H1 (cell line): ENCODE measurements around the gene MITF. TPM values are rescaled to one million over a fixed set of nuclear protein-coding genes. Genes with fewer than 3 reads are reported as not detected.
"Not testable (repeated sequence)": the region's sequence is repeated elsewhere in the genome, so short reads cannot be mapped to it uniquely, and the experiment has no call there.

Experiments used
- CTCF ChIA-PET: fragments of 300-600 bp; sonication (Branson Sonifier 250); formaldehyde crosslinking; loops from one replicate; lab custom pipeline; 2021; ENCODE audit not compliant: partially characterized antibody; lab: Charles Lee
- POLR2A ChIA-PET: fragments of 300-600 bp; sonication (Branson Sonifier 250); formaldehyde crosslinking; loops from one replicate; lab custom pipeline; 2021; ENCODE audit warnings: inconsistent platforms; ENCODE audit not compliant: partially characterized antibody; lab: Charles Lee
- DNase-seq, 2 experiments: peaks; one replicate each; pipeline versions ENCODE4 v3.0.0 to v3.0.0-alpha.2; 2010 to 2022; ENCODE audit warnings: low spot score in 2 of 2, low read depth in 1 of 2, mixed read lengths in 1 of 2
- FAIRE-seq: peaks from 2 replicates; lab custom pipeline; 2011; peaks lifted over from hg19 to GRCh38; lab: Jason Lieb, UNC
- H2AFZ ChIP-seq: 2 replicates; pipeline ENCODE4 v1.8.1; 2012; ENCODE audit warnings: low read length, inconsistent platforms
- H2AK5ac ChIP-seq: 2 replicates; pipeline ENCODE4 v1.6.1; 2013; ENCODE audit warnings: low read depth, low read length
- H2BK120ac ChIP-seq: replicated peaks from 2 replicates; pipeline ENCODE3; 2013; ENCODE audit warnings: low read depth, low read length, inconsistent platforms
- H2BK12ac ChIP-seq: 2 replicates; pipeline ENCODE4 v1.6.1; 2013; ENCODE audit warnings: low read depth, low read length
- H2BK15ac ChIP-seq: 2 replicates; pipeline ENCODE4 v1.6.1; 2013; ENCODE audit warnings: low read length
- H2BK20ac ChIP-seq: 2 replicates; pipeline ENCODE4 v1.6.1; 2013; ENCODE audit warnings: low read length
- H2BK5ac ChIP-seq: 2 replicates; pipeline ENCODE4 v1.6.1; 2013; ENCODE audit warnings: low read depth, low read length
- H3K14ac ChIP-seq: 2 replicates; pipeline ENCODE4 v1.6.1; 2013; ENCODE audit warnings: inconsistent platforms; ENCODE audit not compliant: insufficient read length
- H3K18ac ChIP-seq: 2 replicates; pipeline ENCODE4 v1.6.1; 2013; ENCODE audit warnings: low read length; ENCODE audit errors: extremely low read depth
- H3K23ac ChIP-seq: 2 replicates; pipeline ENCODE4 v1.6.1; 2013; ENCODE audit warnings: inconsistent platforms; ENCODE audit not compliant: insufficient read length
- H3K23me2 ChIP-seq: 2 replicates; pipeline ENCODE4 v1.6.1; 2013; ENCODE audit warnings: low read depth, low read length
- H3K27ac ChIP-seq: 2 replicates; pipeline ENCODE4 v1.6.1; 2011; ENCODE audit warnings: low read depth, low read length, inconsistent platforms
- H3K27me3 ChIP-seq, 4 experiments: replicated peaks in 1 of 4; 1 replicate in 1 of 4; 2 replicates in 3 of 4; pipeline versions ENCODE4 v1.6.1 to v1.8.1; 2011 to 2013; ENCODE audit warnings: low read length in 3 of 4, mild to moderate bottlenecking in 3 of 4, inconsistent platforms in 2 of 4, mixed read lengths in 2 of 4, moderate library complexity in 1 of 4; ENCODE audit not compliant: control insufficient read depth in 3 of 4, insufficient read depth in 3 of 4; ENCODE audit errors: extremely low read depth in 1 of 4
- H3K36me3 ChIP-seq, 4 experiments: 2 replicates each; pipeline versions ENCODE4 v1.6.1 to v1.8.1; 2011 to 2013; ENCODE audit warnings: mild to moderate bottlenecking in 4 of 4, low read length in 3 of 4, moderate library complexity in 2 of 4, control low read depth in 1 of 4, inconsistent platforms in 1 of 4; ENCODE audit not compliant: insufficient read depth in 4 of 4, control insufficient read depth in 2 of 4
- H3K4ac ChIP-seq: replicated peaks from 2 replicates; pipeline ENCODE3; 2013; ENCODE audit warnings: low read length, low read depth, mixed read lengths, inconsistent platforms; ENCODE audit not compliant: insufficient read length
- H3K4me1 ChIP-seq, 4 experiments: replicated peaks in 1 of 4; 1 replicate in 1 of 4; 2 replicates in 3 of 4; pipeline versions ENCODE4 v1.6.1 to v1.8.1; 2011 to 2013; ENCODE audit warnings: low read length in 3 of 4, inconsistent platforms in 2 of 4, mixed read lengths in 1 of 4; ENCODE audit not compliant: insufficient read depth in 4 of 4, control insufficient read depth in 3 of 4
- H3K4me2 ChIP-seq, 2 experiments: 2 replicates each; pipeline versions ENCODE4 v1.6.1 to v1.8.1; 2011 to 2013; ENCODE audit warnings: low read depth in 2 of 2, low read length in 2 of 2, control low read depth in 1 of 2, inconsistent platforms in 1 of 2, mild to moderate bottlenecking in 1 of 2; ENCODE audit not compliant: insufficient read depth in 1 of 2
- H3K4me3 ChIP-seq, 4 experiments: fragments of 200-600, 300-600 bp in 1 of 4; sonication (generic), shearing (Covaris generic), sonication (Bioruptor Twin) in 1 of 4; 2 replicates each; pipeline versions ENCODE4 v1.5.1 to v1.8.1; 2011 to 2016; ENCODE audit warnings: low read length in 4 of 4, low read depth in 3 of 4, control low read depth in 2 of 4, inconsistent platforms in 2 of 4, mild to moderate bottlenecking in 2 of 4, mixed read lengths in 1 of 4, moderate library complexity in 1 of 4; ENCODE audit not compliant: insufficient read depth in 2 of 4; ENCODE audit errors: extremely low read depth in 1 of 4
- H3K56ac ChIP-seq: replicated peaks from 2 replicates; pipeline ENCODE3; 2013; ENCODE audit warnings: low read depth, mild to moderate bottlenecking, mixed read lengths, low read length, inconsistent platforms; ENCODE audit not compliant: insufficient read length
- H3K79me1 ChIP-seq: 2 replicates; pipeline ENCODE4 v1.6.1; 2013; ENCODE audit warnings: low read depth, low read length, control low read depth
- H3K79me2 ChIP-seq, 2 experiments: 2 replicates each; pipeline versions ENCODE4 v1.6.1 to v1.8.1; 2012 to 2013; ENCODE audit warnings: low read length in 2 of 2, mild to moderate bottlenecking in 2 of 2, inconsistent platforms in 1 of 2; ENCODE audit not compliant: insufficient read depth in 2 of 2, control insufficient read depth in 1 of 2
- H3K9ac ChIP-seq, 4 experiments: replicated peaks in 1 of 4; 1 replicate in 1 of 4; 2 replicates in 3 of 4; pipeline versions ENCODE4 v1.6.1 to v1.8.1; 2011 to 2013; ENCODE audit warnings: low read depth in 3 of 4, low read length in 3 of 4, control low read depth in 2 of 4, mild to moderate bottlenecking in 2 of 4, moderate library complexity in 2 of 4, inconsistent platforms in 1 of 4; ENCODE audit errors: extremely low read depth in 1 of 4
- H3K9me3 ChIP-seq, 2 experiments: 2 replicates each; pipeline versions ENCODE4 v1.6.1 to v1.8.1; 2012 to 2013; ENCODE audit warnings: mild to moderate bottlenecking in 2 of 2, moderate library complexity in 2 of 2, control low read depth in 1 of 2, inconsistent platforms in 1 of 2, low read depth in 1 of 2, low read length in 1 of 2, mixed read lengths in 1 of 2; ENCODE audit not compliant: insufficient read depth in 2 of 2
- H4K20me1 ChIP-seq, 2 experiments: replicated peaks in 1 of 2; 2 replicates each; pipeline versions ENCODE3 to v1.8.1; 2011 to 2013; ENCODE audit warnings: inconsistent platforms in 2 of 2, low read length in 2 of 2, mild to moderate bottlenecking in 1 of 2; ENCODE audit not compliant: insufficient read depth in 2 of 2, control insufficient read depth in 1 of 2
- H4K5ac ChIP-seq: 2 replicates; pipeline ENCODE4 v1.6.1; 2013; ENCODE audit warnings: low read length, low read depth, mixed read lengths, inconsistent platforms; ENCODE audit not compliant: insufficient read length
- H4K8ac ChIP-seq: 2 replicates; pipeline ENCODE4 v1.8.0; 2013; ENCODE audit warnings: mild to moderate bottlenecking, moderate library complexity, low read length, inconsistent platforms; ENCODE audit not compliant: insufficient read depth; ENCODE audit errors: extremely low read depth
- H4K91ac ChIP-seq: replicated peaks from 2 replicates; pipeline ENCODE3; 2013; ENCODE audit warnings: low read length, mixed read lengths, inconsistent platforms; ENCODE audit not compliant: insufficient read length
- BCL11A ChIP-seq, 2 experiments: IDR thresholded peaks; one replicate each; pipeline ENCODE4 v1.6.1; 2011; ENCODE audit warnings: low read depth in 2 of 2, low read length in 2 of 2, mild to moderate bottlenecking in 2 of 2
- polyA plus RNA-seq, 7 experiments: library from polyadenylated mRNA; depleted of rRNA in 3 of 7; stranded (reverse) in 5 of 7; unstranded in 2 of 7; fragments of >200 nt in 5 of 7; fragments of 200-250 nt in 2 of 7; gene quantifications; 1 replicate in 5 of 7; 2 replicates in 1 of 7; 4 replicates in 1 of 7; pipeline versions ENCODE4 v1.2.1 to v1.2.3, GENCODE V29; 2011 to 2013; ENCODE audit warnings: missing spikeins in 2 of 7, mixed read lengths in 2 of 7
- total RNA-seq: library from RNA; stranded (reverse); fragmentation: NEBNext Ultra II Directional; extraction: Animal tissue kit (Norgen Biotek cat#: 25700); gene quantifications from 2 replicates; pipeline ENCODE4 v1.2.1, GENCODE V29; 2021

The MITF gene
- total and polyA plus RNA-seq, 2 of the 8 experiments (the other 6 are each of a cell fraction or from before 2014, with no cell fraction given), result 0.53 to 1.4 TPM

- no peak for TF ChIP-seq BCL11A (IDR thresholded peaks at IDR 0.05; ENCODE audit: low read depth in 2 of 2, low read length in 2 of 2)
These were observed 168.3 kb downstream of the MITF start (continued) for GRCh38 chr3:69907554-69907953.

- H4K20me1 ChIP-seq, H2BK120ac ChIP-seq, H4K91ac ChIP-seq, H3K4me2 ChIP-seq, H2BK15ac ChIP-seq, H3K9me3 ChIP-seq, H4K5ac ChIP-seq, H3K9ac ChIP-seq, H3K14ac ChIP-seq, H3K27me3 ChIP-seq, H3K79me1 ChIP-seq, H3K4me3 ChIP-seq, H4K8ac ChIP-seq, H3K4me1 ChIP-seq, H3K56ac ChIP-seq, H3K4ac ChIP-seq, H3K18ac ChIP-seq, H2BK20ac ChIP-seq, H3K79me2 ChIP-seq, POLR2A ChIA-PET, H3K36me3 ChIP-seq, H2AFZ ChIP-seq, H2BK12ac ChIP-seq, H3K23me2 ChIP-seq, FAIRE-seq, H3K23ac ChIP-seq, H2AK5ac ChIP-seq, H2BK5ac ChIP-seq, H3K27ac ChIP-seq, DNase-seq: not testable (repeated sequence)
- CTCF ChIA-PET, result interaction anchor here (0.8 kb wide), 1 partner anchor 11 kb away, joined by 4 read pairs; no protein-coding TSS in a partner anchor
These were observed 170.6 kb downstream of the MITF start for GRCh38 chr3:69909859-69910258.
